Cardiac septum (tissue), 1 donor: ENCODE data around the gene EFCAB6. TPM values are rescaled to one million over a fixed set of nuclear protein-coding genes. Genes with fewer than 3 reads are reported as not detected.

Experiments used
- DNase-seq: peaks from one replicate; pipeline ENCODE4 v3.0.0-alpha.2; 2020; ENCODE audit warnings: low spot score
- intact Hi-C: fragments of 100-400 bp; cut with DNase I; formaldehyde crosslinking; loops from one replicate; pipeline ENCODE4 v1.14.0; 2022
- total RNA-seq: library from RNA; stranded (reverse); fragmentation: NEBNext Ultra II Directional; extraction: Animal tissue kit (Norgen Biotek cat#: 25700); gene quantifications from one replicate; pipeline ENCODE4 v1.2.1, GENCODE V29; 2021
- donor health status: DM: no; HTN: no; CAD: no.

The EFCAB6 gene
- total RNA-seq, 1 donor from 2014 or later: 1.3 TPM

GRCh38 chr22:43832393-43833265 lies 20.5 kb upstream of the EFCAB6 start:
- DNase-seq: no peak
- intact Hi-C loops: no loop called here

- intact Hi-C loops: no loop called here
- DNase-seq: no peak
Measured at GRCh38 chr22:43831561-43832392, 19.7 kb upstream of the EFCAB6 start.

GRCh38 chr22:43830931-43831560 lies 18.9 kb upstream of the EFCAB6 start:
- DNase-seq: no peak
- intact Hi-C loops: no loop called here

GRCh38 chr22:43829904-43830851 lies 18.1 kb upstream of the EFCAB6 start:
- peak; percentile 85 for DNase-seq
- intact Hi-C loops: loop anchor here (10.0 kb wide), 1 partner anchor 445 kb away; no protein-coding TSS in a partner anchor

- intact Hi-C loops: loop anchor here (10.0 kb wide), 1 partner anchor 444 kb away; no protein-coding TSS in a partner anchor
- DNase-seq: peak; percentile 80
Measured at GRCh38 chr22:43828998-43829782, 17.1 kb upstream of the EFCAB6 start.

GRCh38 chr22:43828725-43828997 lies 16.6 kb upstream of the EFCAB6 start:
- no peak for DNase-seq
- intact Hi-C loops: loop anchor here (10.0 kb wide), 1 partner anchor 444 kb away; no protein-coding TSS in a partner anchor

GRCh38 chr22:43827926-43828724 lies 16.0 kb upstream of the EFCAB6 start:
- intact Hi-C loops: loop anchor here (10.0 kb wide), 1 partner anchor 443 kb away; no protein-coding TSS in a partner anchor
- peak; percentile 53 for DNase-seq

- intact Hi-C loops: loop anchor here (10.0 kb wide), 1 partner anchor 442 kb away; no protein-coding TSS in a partner anchor
- DNase-seq: peak; percentile 27
Measured at GRCh38 chr22:43827003-43827735, 15.1 kb upstream of the EFCAB6 start.

GRCh38 chr22:43826142-43827002 lies 14.3 kb upstream of the EFCAB6 start:
- intact Hi-C loops: loop anchor here (10.0 kb wide), 1 partner anchor 442 kb away; no protein-coding TSS in a partner anchor
- DNase-seq: peak; percentile 50

- DNase-seq: peak; percentile 4
- intact Hi-C loops: loop anchor here (10.0 kb wide), 1 partner anchor 441 kb away; no protein-coding TSS in a partner anchor
Measured at GRCh38 chr22:43825651-43826050, 13.5 kb upstream of the EFCAB6 start.

GRCh38 chr22:43824724-43825420 lies 12.8 kb upstream of the EFCAB6 start:
- peak; percentile 44 for DNase-seq
- intact Hi-C loops: loop anchor here (10.0 kb wide), 1 partner anchor 440 kb away; no protein-coding TSS in a partner anchor

- peak; percentile 66 for DNase-seq
- intact Hi-C loops: loop anchor here (10.0 kb wide), 1 partner anchor 439 kb away; no protein-coding TSS in a partner anchor
Measured at GRCh38 chr22:43823911-43824665, 12.0 kb upstream of the EFCAB6 start.

- DNase-seq: peak; percentile 49
- intact Hi-C loops: loop anchor here (10.0 kb wide), 1 partner anchor 439 kb away; no protein-coding TSS in a partner anchor
Measured at GRCh38 chr22:43823353-43823908, 11.3 kb upstream of the EFCAB6 start.
